Bronchial epithelial cell (primary cell): ENCODE data around the gene DYRK1A. TPM values are rescaled to one million over a fixed set of nuclear protein-coding genes. Genes with fewer than 3 reads are reported as not detected.
"Not testable (repeated sequence)": the region's sequence is repeated elsewhere in the genome, so short reads cannot be mapped to it uniquely, and the experiment has no call there.

Experiments used
- DNase-seq: peaks from one replicate; pipeline ENCODE4 v3.0.0-alpha.2; 2010; ENCODE audit warnings: low read depth
- FAIRE-seq: peaks from 2 replicates; lab custom pipeline; 2011; peaks lifted over from hg19 to GRCh38; lab: Jason Lieb, UNC
- H3K27me3 ChIP-seq: 2 replicates; pipeline ENCODE4 v1.5.1; 2011; ENCODE audit warnings: low read length; ENCODE audit not compliant: control insufficient read depth, insufficient read depth
- H3K36me3 ChIP-seq: 2 replicates; pipeline ENCODE4 v1.5.1; 2011; ENCODE audit warnings: low read length; ENCODE audit not compliant: control insufficient read depth, insufficient read depth
- H3K4me3 ChIP-seq: 2 replicates; pipeline ENCODE4 v1.5.1; 2011; ENCODE audit warnings: mild to moderate bottlenecking, low read depth, low read length, control low read depth
- CTCF ChIP-seq: IDR thresholded peaks from 2 replicates; pipeline ENCODE4 v1.5.1; 2011; ENCODE audit warnings: mild to moderate bottlenecking, moderate library complexity, low read length, control low read depth, inconsistent platforms; ENCODE audit not compliant: insufficient read depth, severe bottlenecking
- total RNA-seq: library from RNA; depleted of rRNA; stranded (reverse); fragments of >200 nt; gene quantifications from 2 replicates; pipeline ENCODE4 v1.2.1, GENCODE V29; 2014

DYRK1A gene
- total RNA-seq, 1 donor from 2014 or later: 51.1 TPM

GRCh38 chr21:37547615-37548200, 181.1 kb downstream of the DYRK1A start:
- no peak for TF ChIP-seq CTCF
- H3K36me3 ChIP-seq: no peaks in the 10 kb centered on the region
- no peaks in the 10 kb centered on the region for H3K27me3 ChIP-seq
- H3K4me3 ChIP-seq: no peak overlapping the region
- no peak for FAIRE-seq
- no peak for DNase-seq

GRCh38 chr21:37548521-37548981, 182.0 kb downstream of the DYRK1A start:
- DNase-seq (no peak), FAIRE-seq (no peak)
- Histone ChIP-seq H3K27me3 (no peaks in the 10 kb centered on the region), H3K36me3 (no peaks in the 10 kb centered on the region), H3K4me3 (no peak overlapping the region)
- no peak for TF ChIP-seq CTCF

DNA sequence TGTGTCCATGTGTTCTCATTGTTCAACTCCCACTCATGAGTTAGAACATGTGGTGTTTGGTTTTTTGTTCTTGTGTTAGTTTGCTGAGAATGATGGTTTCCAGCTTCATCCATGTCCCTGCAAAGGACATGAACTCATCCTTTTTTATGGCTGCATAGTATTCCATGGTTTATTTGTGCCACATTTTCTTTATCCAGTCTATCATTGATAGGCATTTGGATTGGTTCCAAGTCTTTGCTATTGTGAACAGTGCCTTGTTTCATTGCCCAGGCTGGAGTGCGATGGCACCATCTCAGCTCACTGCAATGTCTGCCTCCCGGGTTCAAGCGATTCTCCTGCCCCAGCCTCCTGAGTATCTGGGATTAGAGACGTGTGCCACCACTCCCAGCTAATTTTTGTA, 183.2 kb downstream of the DYRK1A start:
- not testable (repeated sequence) for H3K36me3 ChIP-seq, H3K4me3 ChIP-seq, FAIRE-seq, DNase-seq, H3K27me3 ChIP-seq

DNA sequence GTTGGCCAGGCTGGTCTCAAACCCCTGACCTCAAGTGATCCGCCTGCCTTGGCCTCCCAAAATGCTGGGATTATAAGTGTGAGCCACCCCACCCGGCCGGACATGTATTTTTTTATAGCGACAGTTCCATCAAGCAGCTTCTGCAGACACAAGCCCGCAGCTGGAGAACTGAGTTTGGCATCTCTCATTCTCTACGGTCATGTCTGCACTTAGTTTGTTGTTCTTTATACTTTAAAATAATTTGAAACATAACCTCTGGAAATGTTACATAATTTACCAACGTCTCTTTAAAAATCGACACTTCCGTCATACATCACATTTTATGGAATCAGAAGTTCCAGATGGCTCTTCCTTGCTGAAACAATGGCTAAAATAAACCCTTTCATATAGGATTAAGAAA, 183.6 kb downstream of the DYRK1A start:
- FAIRE-seq: no peak
- no peak for DNase-seq
- no peaks in the 10 kb centered on the region for H3K27me3 ChIP-seq

DNA sequence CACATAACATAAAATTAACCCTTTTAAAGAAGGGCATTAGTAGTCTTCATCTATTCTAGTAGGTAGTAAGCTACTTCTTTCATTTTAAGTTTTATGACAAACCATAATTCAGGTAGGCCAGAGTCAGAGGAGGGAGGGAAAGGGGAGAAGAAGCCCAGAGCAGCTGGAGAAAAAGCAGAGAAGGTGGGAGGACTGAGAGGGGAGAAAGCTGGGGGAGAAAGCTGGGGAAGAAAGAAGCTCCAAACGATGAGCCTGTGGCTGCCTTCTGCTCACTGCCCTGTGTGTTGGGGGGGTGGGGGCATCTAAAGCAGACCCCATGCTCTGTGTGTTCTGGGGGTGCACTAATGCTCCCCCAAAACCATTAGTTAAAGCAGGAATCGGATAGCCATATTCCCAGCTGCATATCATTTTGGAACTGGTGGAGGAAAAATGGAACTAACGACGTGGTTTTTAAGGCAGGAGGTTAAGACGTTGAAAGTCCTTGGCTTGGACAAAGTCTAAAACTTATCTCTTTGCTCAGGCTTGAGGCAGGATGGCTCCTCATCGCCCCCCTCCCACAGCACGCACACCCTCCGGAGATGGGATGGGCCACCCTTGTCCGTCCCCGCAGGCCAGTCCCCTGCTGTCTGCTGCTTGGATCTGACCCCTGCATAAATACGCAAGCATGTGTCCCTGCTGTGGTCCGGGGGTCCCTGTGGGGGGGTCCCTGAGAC, 184.2 kb downstream of the DYRK1A start:
- Histone ChIP-seq H3K27me3 (no peaks in the 10 kb centered on the region), H3K36me3 (no peaks in the 10 kb centered on the region), H3K4me3 (no peak overlapping the region)
- no peak for FAIRE-seq
- no peak for TF ChIP-seq CTCF
- DNase-seq: no peak

More for the DNA sequence above, 183.6 kb downstream of the DYRK1A start:
- TF ChIP-seq CTCF: no peak
- Histone ChIP-seq H3K36me3 (no peaks in the 10 kb centered on the region), H3K4me3 (no peak overlapping the region)

- Histone ChIP-seq H3K4me3 (no peak overlapping the region), H3K27me3 (no peaks in the 10 kb centered on the region), H3K36me3 (no peaks in the 10 kb centered on the region)
- DNase-seq (no peak), FAIRE-seq (no peak)
- no peak for TF ChIP-seq CTCF
Observed at GRCh38 chr21:37551331-37551992, 184.9 kb downstream of the DYRK1A start.
